HG03469 (cell line): ENCODE measurements around the gene DDX6.
A peak's percentile ranks its signal among the peaks of the same experiment; 100 is the strongest.
"Not testable (repeated sequence)": the region's sequence is repeated elsewhere in the genome, so short reads cannot be mapped to it uniquely, and the experiment has no call there.

Experiments used
- ATAC-seq: cut with Tn5 transposase; IDR thresholded peaks from one replicate; pipeline ENCODE4 v1.9.1; 2021; ENCODE audit warnings: mild to moderate bottlenecking, moderate library complexity, moderate number of reproducible peaks; ENCODE audit not compliant: unreplicated experiment

The DDX6 gene

DNA sequence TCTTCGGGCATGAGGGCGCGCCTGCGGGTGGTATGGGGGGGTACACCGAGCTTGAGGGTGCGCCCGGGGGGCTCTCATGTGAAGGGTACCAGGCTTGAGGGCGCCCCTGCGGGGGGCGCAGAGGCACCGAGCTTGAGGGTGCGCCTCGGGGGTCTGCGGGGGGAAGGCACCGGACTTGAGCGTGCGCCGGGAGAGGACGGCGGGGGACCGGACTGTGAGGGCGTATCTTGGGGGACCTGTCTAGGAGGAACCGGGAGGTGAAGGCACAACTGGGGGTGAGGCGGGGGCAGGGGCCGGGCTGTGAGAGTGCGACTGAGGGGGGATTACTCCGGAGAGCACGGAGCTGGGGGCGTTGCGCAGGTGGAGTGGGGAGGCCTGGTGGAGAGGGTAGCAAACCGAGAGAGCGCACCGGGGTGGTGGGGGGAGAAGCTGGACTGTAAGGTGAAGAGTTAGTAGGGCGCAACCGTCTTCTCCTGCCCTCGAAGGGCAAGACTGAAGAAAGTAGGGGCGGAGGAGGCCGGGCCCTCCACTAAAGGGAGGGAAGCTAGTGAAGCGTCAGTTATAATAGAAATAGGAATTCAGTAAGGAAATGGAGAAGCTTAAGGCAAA, 1.1 kb upstream of the DDX6 start:
- no peak for ATAC-seq

DNA sequence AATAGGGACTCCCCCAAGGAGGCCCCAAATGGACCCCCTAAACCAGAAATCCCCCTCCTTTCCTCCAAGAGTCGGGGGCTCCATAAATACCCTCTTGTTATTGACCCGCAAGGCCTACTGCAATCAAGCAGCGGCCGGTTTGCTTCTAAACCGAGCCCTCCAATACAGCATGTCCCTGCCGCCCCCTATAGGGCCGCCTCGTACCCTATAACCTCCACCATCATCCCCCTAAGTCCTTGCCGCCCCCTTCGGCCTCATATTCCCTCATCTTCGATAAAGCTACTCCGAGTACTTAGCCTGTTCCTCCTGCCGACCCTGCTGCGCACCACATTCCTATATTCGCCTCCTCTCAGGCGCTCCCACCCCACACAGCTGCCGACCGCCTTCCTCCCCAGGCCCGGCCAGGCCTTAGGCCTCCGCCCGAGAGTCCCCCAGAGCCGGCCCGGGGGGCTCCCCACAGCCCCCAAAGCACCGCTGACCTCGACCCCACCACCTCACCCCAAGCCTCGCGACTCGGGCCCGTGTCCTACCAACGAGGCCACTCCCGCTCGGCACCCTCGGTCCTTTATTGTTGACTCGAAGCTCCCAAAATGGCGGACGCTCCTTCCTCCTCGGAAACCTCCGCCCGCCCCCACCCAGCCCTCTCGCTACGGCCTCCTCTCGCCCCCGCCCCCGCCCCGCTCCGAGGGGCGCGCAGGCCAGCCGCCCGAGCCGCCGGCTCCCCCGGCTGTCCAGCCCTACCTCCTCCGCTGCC, 430 bp downstream of the DDX6 start:
- peak; percentile 29 for ATAC-seq

DNA sequence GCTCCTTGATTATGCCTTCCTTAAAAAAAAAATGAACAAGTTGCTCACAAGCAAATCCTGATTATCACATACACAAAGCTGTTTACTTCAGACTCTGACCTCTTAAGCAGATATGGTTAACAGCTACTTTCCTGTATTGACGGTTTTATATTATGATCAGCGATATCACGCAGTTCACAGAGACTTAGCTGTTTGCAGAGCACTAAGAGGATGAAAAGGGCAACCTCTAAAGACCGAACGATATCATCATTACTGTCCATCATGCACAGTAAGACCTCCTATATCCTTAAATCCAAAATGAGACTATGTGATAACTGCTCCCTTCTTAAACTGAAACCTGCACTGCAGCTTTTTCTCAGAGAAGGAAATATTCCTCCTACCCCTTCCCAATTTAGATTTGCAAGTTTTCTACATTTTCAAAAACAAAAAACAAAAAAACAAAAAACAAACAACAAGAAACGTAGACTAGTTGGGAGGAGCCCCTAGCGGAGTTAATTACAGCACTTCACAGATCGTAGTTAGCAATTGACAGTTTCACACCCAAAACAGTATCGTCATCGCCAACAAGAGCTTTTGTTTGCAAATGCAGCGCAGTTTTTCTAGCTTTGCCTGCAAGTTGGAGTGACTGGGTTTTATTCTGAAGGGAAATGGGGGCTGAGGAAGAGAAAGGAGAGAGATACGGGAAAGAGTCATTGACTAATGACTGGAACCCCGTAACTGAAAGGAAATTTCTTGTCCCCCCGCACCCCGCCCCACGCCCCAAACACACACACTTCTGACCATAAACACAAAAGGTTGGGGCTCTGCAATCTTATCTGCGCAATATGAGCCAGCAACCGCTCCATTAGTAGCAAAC, 1.2 kb downstream of the DDX6 start:
- no peak for ATAC-seq

DNA sequence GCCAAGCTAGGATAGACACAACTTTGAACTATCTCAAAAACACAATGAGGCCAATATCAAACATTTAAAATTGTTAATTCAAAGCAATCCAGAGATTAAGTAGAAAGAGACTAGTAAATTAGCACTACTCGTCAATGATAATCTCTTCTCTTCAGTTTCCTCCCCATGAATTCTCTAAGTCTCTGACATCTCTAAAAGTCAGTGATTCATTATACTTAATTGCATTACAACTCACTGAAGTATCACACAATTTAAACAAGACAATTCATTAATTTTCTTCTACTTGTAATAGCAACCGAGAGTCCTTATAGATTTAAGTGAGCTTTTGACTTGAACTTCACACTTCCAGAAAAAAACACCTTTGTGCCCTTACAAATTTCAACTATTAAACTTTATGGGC, 4.3 kb downstream of the DDX6 start:
- ATAC-seq, result no peak

DNA sequence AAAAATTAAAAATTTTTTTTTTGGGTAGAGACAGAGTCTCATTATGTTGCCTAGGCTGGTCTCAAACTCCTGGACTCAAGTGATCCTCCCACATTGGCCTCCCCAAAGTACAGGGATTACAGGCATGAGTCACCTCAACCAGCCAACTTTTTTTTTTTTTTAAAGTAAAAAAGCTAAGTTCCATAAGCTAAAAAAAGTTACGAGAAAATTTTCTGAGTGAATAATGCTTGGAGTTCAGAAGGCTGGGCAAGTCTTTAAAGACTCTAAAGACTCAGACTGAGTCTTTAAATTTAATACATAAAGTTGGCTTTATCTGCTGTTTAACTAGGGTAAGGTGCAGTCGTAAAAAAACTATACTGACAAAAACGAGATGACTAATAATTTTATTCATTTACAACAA, 5.6 kb downstream of the DDX6 start:
- no peak for ATAC-seq

DNA sequence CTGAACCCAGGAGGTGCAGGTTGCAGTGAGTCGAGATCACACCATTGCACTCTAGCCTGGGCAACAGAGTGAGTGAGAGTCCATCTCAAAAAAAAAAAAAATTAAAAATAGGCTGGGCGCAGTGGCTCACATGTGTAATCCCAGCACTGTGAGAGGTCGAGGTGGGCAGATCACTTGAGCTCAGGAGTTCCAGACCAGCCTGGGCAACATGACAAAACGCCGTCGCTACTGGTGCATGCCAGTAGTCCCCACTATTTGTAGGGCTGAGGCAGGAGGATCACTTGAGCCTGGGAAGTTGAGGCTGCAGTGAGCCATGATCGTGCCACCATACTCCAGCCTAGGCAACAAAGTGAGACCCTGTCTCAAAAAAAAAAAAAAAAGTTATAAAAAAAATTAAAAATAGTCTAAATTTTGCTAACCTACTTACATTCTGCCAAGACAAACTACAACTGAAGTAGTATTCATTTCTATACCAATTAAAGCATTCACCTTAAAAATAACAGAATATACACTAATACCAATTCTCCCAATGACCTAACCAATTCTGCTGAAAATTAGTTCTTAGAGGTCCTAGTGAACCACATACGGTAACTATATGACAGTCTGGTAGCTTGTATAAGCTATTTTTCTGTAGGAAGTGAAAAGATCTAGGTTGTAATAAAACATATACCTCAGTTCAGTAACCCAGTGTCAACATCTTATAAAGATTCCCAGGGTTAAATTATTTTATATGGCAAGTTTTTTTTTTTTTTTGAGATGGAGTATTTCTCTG, 7.1 kb downstream of the DDX6 start:
- ATAC-seq, result no peak

DNA sequence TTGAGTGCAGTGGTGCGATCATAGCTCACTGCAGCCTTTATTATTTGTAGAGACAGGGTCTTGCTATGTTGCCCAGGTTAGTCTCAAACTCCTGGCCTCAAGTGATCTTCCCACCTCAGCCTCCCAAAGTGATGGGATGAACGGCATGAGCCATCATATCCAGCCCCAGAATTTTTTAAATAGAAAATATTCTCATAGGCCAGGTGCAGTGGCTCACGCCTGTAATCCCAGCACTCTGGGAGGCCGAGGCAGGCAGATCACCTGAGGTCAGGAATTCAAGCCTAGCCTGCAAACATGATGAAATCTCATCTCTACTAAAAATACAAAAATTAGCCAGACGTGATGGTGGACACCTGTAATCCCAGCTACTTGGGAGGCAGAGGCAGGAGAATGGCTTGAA, 7.6 kb downstream of the DDX6 start:
- not testable (repeated sequence) for ATAC-seq

DNA sequence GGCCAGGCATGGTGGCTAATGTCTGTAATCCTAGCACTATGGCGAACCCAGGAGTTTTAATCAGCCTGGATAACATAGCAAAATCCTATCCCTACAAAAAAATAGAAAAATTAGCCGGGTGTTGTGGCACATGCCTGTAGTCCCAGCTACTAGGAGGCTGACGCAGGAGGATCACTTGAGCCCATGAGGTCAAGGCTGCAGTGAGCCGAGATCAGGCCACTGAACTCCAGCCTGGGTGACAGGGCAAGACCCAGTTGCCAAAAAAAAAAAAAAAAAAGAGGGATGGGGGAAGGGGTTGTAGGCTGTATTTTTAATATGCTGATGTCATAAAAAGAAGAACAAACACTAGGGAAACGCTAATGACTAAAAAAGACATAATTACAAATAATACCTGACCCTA, 12.1 kb downstream of the DDX6 start:
- ATAC-seq, result no peak

DNA sequence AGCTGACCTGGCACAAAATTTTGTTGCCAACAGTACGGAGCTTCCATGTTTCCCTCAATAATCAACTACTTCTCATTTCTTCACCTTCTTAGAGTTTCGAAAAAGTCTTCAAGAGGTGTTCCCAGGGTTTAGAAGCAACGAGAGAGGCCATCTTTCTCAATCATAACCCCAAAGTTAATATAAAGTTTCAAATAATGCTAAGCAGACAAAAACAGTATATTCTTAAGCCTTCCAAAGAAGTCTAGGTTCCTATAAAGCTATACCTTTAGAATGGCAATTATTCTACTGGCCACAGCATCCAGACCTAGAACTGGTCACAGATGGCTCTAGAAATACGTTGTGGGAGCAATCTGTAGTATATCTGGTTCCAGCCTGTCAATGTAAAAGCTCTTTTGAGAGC, 16.9 kb downstream of the DDX6 start:
- no peak for ATAC-seq

DNA sequence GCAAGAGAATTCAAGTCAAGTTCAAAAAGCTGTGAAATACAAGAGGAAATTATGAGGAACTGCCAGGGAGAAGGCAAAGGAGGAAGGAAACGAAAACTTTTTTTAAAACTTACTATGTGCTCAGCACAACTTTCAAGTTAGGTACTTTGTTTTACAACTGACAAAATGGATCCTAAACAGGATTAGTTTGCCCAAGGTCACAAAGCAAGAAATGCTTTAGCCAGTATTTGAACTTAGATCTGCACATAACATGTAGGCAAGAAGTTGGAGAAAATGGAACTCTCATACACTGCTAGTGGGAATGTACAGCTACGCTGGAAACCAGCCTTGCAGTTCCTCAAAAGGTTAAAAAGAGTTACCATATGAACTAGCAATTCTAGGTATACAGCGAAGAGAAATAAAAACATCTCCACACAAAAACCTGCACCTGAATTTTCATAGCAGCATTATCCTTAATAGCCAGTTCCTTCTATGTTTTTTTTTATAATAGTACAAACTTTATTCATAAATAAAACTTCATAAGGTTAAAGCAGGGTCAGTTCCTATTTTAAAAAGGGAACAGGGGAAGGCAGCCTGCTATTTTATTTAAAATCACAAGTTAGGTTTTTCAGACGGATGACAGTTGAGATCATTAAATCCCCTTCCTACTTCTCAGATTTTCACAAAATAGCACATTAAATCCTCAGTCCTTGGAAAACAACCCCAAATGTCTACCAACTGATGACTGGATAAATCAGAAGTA, 19.2 kb downstream of the DDX6 start:
- ATAC-seq, result no peak

DNA sequence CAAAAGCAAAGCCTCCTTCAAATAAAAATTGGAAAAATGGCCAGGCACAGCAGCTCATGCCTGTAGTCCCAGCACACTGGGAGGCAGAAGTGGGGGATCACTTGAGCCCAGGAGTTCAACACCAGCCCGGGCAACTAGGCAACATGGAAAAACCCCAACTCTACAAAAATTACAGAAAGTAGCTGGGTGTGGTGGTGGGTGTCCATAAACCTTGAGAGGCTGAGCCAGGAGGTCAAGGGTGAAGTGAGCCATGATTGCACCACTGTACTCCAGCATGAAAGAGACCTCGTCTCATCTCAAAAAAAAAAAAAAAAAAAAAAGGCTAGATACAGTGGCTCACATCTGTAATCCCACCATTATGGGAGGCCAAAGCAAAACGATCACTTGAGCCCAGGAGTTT, 22.3 kb downstream of the DDX6 start:
- no peak for ATAC-seq

DNA sequence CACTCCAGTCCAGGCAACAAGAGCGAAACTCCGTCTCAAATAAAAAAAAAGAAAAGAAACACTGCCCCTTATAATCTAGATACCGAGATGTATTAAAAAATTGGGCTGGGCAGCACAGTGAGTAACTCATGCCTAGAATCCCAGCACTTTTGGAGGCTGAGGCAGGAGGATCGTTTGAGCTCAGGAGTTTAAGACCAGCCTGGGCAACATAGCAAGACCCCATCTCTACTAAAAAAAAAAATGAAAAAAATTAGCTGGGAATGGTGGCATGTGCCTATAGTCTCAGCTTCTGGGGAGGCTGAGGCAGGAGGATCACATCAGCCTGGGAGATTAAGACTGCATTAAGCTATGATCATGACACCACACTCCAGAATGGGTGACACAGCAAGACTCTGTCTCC, 24.9 kb downstream of the DDX6 start:
- ATAC-seq, result no peak

DNA sequence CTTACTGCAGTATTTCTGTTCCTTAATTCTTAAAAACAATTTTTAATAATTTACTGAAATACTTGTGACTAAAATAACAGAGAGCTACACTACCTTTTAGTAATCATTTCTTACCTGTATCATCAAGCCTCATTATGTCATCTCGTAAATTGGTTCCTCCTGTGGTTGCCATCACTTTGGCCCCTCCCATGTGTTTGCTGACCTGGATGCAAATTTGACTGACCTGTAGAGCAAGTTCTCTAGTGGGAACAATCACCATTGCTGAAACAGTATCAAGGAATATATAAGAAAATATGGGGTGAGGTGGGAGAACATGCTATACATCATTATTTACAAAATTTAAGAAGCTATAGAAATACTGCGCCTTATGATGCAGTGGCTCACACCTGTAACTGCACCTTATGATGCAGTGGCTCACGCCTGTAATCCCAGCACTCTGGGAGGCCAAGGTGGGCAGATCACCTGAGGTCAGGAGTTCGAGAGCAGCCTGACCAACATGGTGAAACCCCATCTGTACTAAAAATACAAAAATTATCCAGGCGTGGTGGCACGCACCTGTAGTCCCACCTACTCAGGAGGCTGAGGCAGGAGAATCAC, 25.8 kb downstream of the DDX6 start:
- ATAC-seq, result not testable (repeated sequence)

DNA sequence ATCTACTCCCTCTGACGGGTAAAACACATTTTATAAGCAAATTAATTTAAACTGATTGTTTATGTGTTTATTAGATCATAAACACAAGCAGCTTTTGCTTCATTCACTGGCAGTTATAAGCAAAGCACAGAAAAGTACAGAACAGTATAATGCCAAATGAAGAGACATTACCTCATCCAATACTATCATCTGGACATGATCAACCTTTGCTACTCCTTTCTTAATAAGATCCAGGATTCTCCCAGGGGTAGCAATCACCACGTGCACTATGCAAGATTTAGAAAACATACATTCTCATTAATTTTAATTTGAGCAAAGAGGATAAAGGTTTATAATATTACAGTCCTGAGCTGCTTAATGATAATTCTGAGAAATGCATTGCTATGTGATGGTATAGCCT, 27.9 kb downstream of the DDX6 start:
- no peak for ATAC-seq

DNA sequence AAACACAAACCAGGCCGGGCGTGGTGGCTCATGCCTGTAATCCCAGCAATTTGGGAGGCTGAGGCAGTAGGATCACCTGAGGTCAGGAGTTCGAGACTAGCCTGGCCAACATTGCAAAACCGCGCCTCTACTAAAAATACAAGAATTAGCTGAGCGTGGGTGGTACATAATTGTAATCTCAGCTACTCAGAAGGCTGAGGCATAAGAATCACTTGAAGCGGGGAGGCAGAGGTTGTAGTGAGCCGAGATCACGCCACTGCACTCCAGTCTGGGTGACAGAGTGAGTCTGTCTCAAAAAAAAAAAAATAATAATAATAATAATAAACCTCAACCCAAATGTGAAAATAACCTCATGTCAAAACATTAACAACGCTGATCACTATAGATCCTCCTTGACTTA, 29.0 kb downstream of the DDX6 start:
- not testable (repeated sequence) for ATAC-seq

DNA sequence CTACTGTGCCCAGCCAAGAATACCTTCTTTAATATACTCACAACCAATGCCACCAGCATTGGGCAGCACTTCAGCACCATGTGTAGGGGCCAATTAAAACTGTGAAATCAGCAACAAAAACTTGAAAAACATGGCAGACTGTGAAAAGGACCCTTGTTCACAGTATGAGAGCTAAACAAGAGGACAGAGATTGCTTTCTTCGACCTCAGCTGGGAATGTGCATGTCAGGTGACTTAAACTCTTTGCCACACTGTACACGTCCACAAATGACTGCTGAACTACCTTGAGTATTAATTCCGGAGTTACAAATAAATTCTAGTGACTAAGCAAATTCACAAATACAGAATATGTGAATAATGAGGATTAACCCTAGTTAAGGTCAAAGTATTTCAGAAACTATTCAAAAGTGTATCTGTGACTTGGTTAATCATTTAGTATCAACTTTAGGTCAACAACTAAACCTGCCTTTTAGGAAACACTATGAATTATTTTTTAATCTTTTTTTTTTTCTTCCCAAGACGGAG, 33.0 kb downstream of the DDX6 start:
- no peak for ATAC-seq

DNA sequence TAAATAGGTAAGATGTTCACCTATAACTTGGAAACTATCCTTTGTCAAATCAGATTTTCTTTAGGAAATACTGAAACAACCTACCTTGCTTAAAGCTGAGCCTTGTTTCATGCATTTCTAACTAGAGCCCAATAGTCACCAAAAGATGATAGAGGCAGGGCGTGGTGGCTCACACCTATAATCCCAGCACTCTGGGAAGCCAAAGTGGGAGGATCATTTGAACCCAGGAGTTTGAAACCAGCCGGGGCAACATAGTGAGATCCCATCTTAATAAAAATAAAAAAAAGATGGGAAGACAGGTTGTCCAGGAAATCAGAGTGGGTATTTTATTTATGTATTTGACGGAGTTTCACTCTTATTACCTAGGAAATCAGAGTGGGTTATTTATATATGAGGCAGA, 38.3 kb downstream of the DDX6 start:
- ATAC-seq, result no peak

DNA sequence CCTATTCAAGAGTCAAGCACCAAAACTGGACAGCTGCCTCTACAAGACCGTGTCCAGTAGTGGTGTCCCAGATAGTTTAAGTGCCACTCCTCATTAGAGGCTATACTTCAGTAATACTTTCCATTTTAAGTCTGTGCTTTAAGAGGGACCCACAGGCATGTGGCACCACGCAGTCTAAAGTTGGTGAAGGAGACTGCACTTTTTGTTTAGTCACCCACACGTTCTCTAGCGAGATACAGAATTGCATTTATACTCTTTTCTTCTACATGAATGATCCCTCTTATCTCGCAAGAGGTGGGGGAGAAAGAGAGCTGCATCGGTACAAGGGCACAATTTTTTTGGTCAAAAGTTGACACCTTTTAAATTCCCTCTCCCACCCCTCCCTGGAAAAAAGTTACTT, 41.5 kb downstream of the DDX6 start:
- ATAC-seq, result no peak

DNA sequence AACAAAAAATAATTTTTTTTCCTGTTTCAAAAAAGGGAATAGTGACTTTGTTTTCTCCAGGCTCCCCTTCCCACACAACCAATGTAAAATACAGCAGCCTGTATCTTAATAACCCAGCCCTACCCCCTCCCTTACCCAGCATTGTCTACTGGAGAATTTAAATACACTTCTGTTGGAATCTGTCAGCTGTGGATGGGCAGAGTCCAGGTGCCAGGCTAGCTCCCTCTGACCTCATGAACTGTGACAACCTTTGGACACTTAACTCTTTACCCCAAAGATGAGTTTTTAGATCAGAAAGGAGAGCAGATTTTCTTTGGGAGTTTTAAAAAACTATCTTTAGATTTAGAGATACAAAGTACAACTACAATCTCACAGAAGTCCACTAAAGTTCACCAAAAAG, 42.9 kb downstream of the DDX6 start:
- no peak for ATAC-seq
